ENCODE data around the gene TRNP1.
"Not testable (repeated sequence)": the region's sequence is repeated elsewhere in the genome, so short reads cannot be mapped to it uniquely, and the experiment has no call there.

TRNP1 gene

DNA sequence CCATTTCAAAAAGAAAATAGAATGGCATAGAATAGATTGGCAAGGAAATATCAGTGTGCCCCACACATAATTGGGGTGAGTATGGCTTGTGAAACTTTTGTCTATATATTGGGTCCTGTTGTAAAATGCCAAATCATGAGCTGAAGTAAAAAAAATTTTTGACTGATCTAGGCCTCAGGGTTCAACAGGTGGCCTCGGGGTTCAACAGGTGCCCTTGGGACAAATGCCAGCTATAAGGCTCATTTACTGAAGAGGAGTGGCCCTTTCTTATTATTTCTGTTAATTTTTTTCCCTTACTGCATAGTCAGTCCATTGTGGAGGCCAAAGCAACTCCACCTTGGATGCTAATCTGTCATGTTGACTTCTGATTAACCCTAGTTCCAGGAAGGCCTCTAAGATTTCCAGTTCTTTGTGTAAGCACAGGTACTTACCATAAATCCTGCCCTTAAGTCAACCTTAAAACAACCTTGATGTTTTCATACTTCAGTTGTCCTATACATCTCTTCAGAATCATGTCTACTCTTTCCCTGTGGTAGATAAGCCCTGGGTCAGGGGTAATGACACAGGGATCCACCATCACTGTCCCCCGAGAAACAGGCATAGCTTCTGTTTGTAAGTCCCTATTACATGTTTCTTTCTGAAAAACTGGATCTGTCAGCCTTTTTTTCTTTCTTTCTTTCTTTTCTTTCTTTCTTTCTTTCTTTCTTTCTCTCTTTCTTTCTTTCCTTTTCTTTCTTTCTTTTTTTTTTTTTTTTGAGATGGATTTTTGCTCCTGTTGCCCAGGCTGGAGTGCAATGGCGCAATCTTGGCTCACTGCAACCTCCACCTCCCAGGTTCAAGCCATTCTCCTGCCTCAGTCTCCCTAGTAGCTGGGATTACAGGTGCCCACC, 16.6 kb upstream of the TRNP1 start:
- FAIRE-seq, result no peak

GRCh38 chr1:26978901-26979300, 14.6 kb upstream of the TRNP1 start:
- FAIRE-seq, result no peak

DNA sequence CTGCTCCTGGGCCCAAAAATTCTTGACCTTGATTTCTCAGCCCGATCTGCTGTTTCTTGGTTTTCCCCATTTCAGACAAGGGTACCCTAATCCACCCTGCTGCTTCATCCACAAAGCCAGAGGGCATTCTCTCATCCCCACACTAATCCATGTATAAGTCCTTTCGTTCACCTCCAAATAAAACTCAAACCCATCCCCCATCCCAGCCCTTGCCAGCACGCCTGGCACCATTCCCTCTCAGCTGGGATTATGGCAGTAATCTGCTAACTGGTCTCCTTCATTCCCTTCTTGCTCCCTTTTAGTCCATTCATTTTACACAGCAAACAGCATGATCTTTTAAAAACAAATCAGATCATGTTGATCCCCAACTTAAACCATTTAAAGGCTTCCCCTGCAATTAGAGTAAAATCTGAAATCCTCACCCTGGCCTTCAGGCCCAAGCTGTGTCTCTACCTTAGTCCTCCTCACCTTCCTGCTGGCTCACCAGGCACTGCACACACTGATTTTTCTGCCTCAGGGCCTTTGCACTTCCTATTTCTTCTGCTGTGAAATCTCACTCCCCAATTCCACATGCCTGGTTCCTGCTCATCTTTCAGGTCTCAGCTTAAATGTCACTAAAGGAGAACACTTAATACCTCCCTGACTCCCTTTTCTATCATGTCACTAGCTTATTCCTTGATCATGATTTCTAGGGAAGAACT, 12.2 kb upstream of the TRNP1 start:
- FAIRE-seq, result no peak

GRCh38 chr1:26983863-26984262, 9.6 kb upstream of the TRNP1 start:
- FAIRE-seq, result no peak

GRCh38 chr1:26984291-26984690, 9.2 kb upstream of the TRNP1 start:
- no peak for FAIRE-seq

- FAIRE-seq, result no peak
These were observed 6.8 kb upstream of the TRNP1 start for GRCh38 chr1:26986658-26987057.

DNA sequence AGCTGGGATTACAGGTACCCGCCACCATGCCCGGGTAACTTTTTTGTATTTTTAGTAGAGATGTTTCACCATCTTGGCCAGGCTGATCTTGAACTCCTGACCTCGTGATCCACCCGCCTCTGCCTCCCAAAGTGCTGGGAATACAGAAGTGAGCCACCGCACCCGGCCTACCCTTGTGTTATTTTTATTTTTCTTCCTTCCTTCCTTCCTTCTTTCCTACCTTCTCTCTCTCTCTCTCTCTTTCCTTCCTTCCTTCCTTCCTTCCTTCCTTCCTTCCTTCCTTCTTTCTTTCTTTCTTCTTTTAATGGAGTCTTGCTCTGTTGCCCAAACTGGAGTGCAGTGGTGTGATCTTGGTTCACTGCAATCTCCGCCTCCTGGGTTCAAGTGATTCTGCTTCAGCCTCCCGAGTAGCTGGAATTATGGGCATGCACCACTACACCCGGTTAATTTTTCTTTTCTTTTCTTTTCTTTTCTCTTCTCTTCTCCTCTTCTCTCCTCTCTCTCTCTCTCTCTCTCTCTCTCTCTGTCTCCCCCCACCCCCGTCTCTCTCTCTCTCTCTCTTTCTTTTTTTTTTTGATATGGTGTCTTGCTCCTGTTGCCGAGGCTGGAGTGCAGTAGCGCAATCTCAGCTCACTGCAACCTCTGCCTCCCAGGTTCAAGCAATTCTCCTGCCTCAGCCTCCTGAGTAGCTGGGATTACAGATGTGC, 3.9 kb upstream of the TRNP1 start:
- FAIRE-seq, result not testable (repeated sequence)

- FAIRE-seq, result no peak
These were observed 2.0 kb upstream of the TRNP1 start for GRCh38 chr1:26991310-26992116.

DNA sequence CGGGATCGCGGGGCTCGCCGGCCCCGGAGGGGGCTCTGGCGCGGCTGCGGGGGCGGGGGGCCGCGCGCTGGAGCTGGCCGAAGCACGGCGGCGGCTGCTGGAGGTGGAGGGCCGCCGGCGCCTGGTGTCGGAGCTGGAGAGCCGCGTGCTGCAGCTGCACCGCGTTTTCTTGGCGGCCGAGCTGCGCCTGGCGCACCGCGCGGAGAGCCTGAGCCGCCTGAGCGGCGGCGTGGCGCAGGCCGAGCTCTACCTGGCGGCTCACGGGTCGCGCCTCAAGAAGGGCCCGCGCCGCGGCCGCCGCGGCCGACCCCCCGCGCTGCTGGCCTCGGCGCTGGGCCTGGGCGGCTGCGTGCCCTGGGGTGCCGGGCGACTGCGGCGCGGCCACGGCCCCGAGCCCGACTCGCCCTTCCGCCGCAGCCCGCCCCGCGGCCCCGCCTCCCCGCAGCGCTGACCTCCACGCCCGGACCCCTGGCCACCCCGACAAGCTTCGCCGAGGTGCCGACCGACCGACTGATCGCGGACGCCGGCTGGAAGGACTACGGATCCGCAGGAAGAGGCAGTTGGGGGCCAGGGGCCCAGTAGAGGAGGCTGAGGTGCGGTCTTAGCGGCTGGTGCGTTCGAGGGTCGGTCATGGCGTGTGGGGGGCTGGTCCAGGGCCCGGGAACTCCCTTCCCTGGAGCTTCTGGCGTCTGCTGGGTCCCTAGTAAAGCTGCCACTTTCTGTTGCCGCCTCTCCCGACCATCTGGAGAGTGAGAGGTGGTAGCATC, 711 bp downstream of the TRNP1 start:
- no peak for FAIRE-seq

DNA sequence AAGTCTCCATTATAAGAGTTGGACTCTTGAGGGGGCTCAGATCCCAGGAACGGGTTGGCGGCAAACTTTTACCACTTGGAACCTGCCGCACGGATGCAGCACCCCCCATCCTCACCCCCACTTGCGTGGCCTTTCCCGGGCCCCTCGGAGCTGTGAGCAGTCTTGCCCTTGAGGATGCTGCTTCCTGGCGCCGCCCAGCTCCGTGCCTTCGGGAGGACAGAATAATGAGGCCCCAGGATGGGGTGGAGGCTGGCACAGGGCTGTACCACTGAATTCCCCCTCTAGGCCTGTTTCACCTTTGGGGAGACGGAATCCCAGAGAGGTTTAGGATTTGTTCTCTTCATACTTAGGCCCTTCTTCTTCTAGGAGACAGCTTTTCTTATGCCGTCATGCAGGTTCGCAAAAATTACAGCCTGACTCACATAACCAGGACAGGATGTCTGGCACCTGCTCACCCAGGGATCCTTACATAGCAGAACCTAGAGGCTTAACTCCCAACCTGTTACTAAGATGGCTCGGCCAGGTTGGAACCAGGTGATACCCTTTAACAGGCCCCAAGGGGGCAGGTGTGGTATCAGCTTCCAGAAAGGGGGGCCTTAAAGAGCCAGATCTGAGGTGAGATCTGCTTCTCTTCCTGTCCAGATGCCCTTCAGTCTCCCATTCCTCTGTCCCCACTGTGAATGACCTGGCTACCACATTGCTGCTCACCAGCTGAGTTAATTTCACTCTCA, 1.5 kb downstream of the TRNP1 start:
- no peak for FAIRE-seq

- FAIRE-seq, result no peak
These were observed 2.5 kb downstream of the TRNP1 start for GRCh38 chr1:26996024-26996423.

DNA sequence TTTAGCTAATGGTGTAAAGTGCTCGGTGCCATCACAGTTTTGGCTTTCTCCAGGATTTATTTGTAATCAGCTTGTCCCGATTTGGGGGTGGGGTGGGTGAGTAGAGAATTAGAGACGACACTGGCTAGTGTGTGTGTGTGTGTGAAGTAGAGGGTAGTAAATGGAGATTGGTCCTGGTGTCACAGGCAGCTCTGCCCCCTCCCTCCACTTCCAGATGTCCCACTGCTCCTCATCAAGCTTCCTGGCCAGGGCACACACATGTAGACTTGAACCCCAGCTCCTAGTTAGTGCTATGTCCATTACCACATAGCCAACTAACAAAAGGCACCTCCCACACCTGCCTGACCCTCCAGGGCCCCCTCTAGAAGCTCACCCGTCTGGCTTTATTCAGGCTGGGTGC, 3.2 kb downstream of the TRNP1 start:
- no peak for FAIRE-seq

DNA sequence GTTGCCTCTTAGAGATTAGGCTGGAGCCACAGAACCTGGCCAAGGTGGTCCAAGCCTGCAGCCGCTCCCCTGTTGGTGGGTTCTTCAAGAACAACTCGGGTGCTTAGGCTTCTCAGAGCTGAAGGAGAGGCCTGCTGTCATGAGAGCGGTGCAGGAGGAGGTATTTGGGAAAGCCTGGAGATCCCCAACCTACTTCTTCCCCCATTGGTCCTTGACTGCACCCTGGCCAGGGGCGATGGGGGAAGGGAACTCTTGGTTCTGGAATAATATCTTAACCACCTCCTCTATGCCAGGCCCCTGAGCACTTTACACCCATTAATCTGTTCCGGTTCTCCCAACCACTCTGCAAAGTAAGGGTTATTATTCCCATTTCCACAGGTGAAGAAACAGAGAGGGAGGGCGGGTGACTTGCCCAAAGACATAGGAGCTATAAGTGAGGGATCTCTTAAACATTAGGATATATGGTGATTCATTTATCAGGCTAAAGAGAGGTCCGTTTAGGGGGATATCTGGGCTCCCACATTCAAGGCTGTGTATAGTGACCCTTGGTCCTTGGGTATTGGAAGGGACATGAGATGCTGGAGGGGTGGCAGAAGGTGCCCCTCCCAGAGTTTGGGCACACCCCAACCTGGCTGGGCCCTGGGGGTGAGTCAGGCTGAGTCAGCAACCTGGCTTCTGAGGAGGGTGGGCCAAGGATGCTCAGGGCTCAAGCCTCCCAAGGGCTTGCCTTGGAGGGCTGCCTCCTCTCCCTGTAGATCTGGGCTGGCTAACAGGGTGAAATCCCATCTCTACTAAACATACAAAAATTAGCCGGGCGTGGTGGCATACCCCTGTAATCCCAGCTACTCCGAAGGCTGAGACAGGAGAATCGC, 5.2 kb downstream of the TRNP1 start:
- FAIRE-seq, result no peak

GRCh38 chr1:26999440-26999987, 6.0 kb downstream of the TRNP1 start:
- no peak for FAIRE-seq

DNA sequence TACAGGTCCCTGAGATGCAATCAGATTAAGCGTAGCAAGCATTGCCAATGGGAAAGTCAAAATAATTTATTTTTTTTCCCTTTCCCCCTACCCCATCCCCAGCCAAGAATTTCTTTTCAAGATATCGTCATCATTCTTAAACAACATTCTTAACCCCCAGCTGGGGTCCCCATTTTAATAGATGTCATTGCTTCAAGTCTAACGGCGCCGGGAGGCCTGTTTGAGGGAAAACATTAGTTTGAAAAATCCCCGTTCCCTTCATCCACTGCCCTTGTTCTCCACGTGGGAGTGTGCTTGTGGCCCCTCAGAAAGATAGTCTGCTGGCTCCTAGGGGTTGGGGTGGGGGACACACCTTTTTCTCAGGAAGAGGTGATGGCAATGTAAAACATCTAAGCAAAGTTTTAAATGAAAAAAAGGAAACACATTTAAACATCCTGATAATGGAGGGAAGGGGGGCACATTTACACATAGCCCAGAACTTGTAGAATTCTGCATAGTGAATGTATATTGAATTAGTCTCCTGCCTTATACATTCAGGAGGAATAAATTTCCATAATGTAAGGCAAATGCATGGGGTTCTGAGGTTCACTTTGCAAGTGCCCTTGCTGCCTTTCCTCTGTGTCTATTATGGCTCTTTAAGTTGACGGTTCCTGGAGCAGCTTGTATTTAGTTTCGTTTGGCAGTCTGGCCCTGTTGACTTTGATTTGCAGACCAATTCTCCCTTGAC, 6.8 kb downstream of the TRNP1 start:
- no peak for FAIRE-seq

DNA sequence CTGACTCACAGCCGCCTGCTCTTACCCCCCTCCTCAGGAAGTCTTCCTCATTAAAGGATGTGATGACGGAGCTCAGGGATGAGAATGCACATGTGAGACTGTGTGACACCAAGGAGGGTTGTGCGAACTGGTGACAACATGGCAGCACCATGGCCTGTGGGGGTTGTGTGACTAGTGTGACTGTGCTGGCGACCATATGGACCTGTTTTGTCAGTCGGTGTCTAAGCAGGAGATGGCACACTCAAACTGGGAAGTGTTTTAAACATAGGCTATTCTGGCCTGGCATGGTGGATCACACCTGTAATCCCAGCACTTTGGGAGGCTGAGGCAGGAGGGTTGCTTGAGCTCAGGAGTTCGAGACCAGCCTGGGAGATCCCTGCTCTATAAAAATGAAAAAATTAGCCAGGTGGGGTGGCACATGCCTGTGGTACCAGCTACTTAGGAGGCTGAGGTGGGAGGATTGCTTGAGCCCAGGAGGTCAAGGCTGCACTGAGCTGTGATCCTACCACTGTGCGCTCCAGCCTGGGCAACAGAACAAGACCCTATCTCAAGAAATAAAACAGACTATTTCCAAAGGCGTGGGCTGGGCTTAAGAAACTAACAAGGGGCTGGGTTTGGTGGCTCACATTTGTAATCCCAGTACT, 7.4 kb downstream of the TRNP1 start:
- FAIRE-seq, result no peak

DNA sequence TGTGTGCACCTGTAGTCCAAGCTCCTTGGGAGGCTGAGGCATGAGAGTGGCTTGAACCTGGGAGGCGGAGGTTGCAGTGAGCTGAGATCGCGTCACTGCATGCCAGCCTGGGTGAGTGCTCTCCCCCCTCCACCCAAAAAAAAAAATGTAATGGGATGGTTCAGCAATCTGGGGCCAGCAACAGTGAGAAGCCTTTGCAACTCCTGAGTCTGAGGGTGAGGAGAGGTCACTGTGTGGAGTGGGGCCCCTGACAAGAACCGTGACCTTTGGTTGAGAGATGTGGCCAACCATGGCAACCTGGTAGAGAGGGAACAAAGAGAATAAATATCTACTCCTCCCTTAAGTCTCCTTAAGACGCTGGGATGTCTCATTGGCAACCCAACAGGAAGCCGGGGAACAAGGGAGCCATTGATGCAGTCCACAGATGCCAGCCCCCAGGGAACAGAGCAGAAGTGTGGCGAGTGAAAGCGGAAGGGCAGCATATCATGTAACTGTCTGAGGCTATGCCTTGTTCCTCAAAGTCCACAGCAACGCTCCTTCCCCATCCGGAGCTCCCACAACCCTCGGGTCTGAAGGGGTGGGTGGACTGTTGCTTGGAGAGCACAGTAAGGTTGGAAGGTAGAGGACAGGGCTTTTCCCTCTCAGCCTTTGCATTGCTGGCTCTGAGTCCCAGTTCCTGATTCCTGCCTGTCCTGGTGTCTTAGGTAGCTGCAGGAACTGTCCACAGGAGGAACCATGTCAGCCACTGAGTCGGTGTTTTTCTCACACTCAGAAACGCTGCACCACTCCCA, 8.3 kb downstream of the TRNP1 start:
- no peak for FAIRE-seq
